RWPE1 (cell line): ENCODE data around the gene RERE.

Experiments
- CTCF ChIA-PET: fragments of 350-600 bp; sonication (Branson Sonifier 250); formaldehyde crosslinking; extraction: SDS; loops from one replicate; lab custom pipeline; 2021; lab: Yijun Ruan, JAX
- POLR2A ChIA-PET: fragments of 400-600 bp; formaldehyde crosslinking; extraction: SDS; loops from one replicate; lab custom pipeline; 2020; ENCODE audit warnings: antibody characterized with exemption; ENCODE audit not compliant: low non-redundant PET; lab: Yijun Ruan, JAX
- DNase-seq: peaks from one replicate; pipeline ENCODE4 v3.0.0; 2012; ENCODE audit warnings: low spot score
- H3K27ac ChIP-seq: fragments of 450-650 bp; 2 replicates; pipeline ENCODE4 v1.5.1; 2017
- TF ChIP-seq, protein P1 (sequence below): fragments of 450-650 bp; conservative IDR thresholded peaks from 2 replicates; pipeline ENCODE4 v1.5.1; 2017; ENCODE audit warnings: low read depth, mild to moderate bottlenecking

Gene RERE

DNA sequence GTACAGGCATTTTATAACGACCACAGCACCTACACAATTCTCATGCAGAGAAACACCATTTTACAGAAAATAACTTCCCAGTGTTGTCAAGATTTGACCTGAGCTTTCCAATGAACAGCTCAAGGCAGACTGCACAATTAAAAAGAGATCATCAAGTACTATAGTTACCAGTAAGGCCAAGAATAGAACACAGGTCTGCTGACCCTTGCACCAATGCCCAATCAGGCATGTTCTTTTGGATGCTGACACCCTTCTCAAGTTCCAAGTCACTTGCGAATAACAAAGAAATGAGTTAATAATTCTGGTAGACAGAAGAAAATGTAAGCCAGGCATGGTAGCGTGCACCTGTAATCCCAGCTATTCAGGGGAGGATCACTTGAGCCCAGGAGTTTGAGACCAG, 397.6 kb downstream of the RERE start:
- CTCF ChIA-PET, result interaction anchor here (0.6 to 0.7 kb wide), 3 partner anchors 10 to 132 kb away, joined by 3 to 4 read pairs (median 3); no protein-coding TSS in a partner anchor
- no peak overlapping the region for H3K27ac ChIP-seq
- TF ChIP-seq, protein P1, sequence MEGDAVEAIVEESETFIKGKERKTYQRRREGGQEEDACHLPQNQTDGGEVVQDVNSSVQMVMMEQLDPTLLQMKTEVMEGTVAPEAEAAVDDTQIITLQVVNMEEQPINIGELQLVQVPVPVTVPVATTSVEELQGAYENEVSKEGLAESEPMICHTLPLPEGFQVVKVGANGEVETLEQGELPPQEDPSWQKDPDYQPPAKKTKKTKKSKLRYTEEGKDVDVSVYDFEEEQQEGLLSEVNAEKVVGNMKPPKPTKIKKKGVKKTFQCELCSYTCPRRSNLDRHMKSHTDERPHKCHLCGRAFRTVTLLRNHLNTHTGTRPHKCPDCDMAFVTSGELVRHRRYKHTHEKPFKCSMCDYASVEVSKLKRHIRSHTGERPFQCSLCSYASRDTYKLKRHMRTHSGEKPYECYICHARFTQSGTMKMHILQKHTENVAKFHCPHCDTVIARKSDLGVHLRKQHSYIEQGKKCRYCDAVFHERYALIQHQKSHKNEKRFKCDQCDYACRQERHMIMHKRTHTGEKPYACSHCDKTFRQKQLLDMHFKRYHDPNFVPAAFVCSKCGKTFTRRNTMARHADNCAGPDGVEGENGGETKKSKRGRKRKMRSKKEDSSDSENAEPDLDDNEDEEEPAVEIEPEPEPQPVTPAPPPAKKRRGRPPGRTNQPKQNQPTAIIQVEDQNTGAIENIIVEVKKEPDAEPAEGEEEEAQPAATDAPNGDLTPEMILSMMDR, result no peak
- DNase-seq, result no peak
- POLR2A ChIA-PET, result no interaction called here

DNA sequence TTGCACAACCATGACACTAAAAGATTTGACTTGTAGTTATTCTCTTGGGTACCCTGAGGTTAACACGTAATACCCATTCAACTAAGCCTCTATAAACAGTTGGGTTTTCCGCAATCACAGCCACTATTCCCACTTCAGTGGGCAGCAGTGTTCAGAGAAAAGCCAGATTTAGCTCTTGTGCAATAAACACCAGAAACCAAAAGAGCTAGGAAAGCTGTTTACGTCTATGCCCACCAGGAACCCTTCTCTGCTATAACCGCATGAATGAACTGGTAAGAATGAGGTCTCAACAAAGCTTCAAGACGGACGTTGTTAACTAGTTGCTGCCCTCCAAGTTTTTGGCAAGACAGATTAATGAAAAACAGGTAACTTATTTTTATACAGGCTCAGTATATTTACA, 398.3 kb downstream of the RERE start:
- TF ChIP-seq, protein P1, result no peak
- CTCF ChIA-PET, result interaction anchor here (0.6 to 0.7 kb wide), 4 partner anchors 9 to 50 kb away, joined by 3 to 4 read pairs (median 3); no protein-coding TSS in a partner anchor
- no peak overlapping the region for H3K27ac ChIP-seq
- no peak for DNase-seq
- POLR2A ChIA-PET, result no interaction called here

DNA sequence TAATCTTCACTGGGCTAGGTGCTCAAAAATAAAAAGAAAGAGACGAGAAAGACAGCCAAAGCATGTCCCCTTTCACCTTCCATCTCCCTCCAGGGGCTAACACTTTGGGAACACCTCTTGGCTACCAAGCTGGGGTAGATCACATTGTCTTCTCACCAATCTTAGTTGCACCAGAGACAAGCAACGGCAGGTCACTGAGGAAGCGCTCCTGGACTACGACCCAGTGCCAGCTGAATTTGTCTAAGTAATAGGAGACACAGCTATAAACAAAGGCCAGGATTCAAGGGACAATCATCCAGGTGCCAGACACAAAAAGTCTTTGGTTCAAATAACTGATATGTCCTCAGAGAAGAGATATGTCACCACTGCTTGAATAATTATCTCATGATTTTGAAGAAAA, 399.1 kb downstream of the RERE start:
- CTCF ChIA-PET, result interaction anchor here (0.7 kb wide), 1 partner anchor 98 kb away, joined by 3 read pairs; no protein-coding TSS in a partner anchor
- POLR2A ChIA-PET, result no interaction called here
- no peak for DNase-seq
- H3K27ac ChIP-seq, result no peak overlapping the region
- TF ChIP-seq, protein P1, result no peak

- ChIA-PET CTCF (interaction anchor here (0.7 kb wide), 1 partner anchor 99 kb away, joined by 3 read pairs; no protein-coding TSS in a partner anchor), POLR2A (no interaction called here)
- no peak for DNase-seq
- TF ChIP-seq, protein P1, result no peak
- no peak overlapping the region for H3K27ac ChIP-seq
Measured at GRCh38 chr1:8417625-8418024, 399.8 kb downstream of the RERE start.

DNA sequence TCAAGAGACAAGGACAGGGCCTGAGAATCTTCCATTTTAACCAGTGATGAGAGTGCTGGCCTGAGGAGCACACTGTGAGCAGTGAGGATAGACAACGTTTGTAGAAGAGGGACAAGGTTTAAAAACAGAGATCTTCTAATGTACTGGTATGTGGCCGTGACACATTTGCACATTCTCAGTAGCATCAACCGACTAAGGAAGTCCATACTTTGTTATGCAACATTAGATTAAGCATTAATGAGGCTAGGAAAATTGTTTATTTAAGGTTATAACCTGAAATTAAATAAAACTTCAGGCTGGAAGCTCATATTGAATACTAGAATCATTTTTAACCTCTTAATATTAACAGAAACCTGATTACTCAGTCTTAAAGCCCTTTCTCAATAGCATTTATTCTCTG, 400.6 kb downstream of the RERE start:
- no peak for DNase-seq
- CTCF ChIA-PET, result interaction anchor here (0.7 kb wide), 1 partner anchor 26 kb away, joined by 3 read pairs; no protein-coding TSS in a partner anchor
- POLR2A ChIA-PET, result no interaction called here
- H3K27ac ChIP-seq, result no peak overlapping the region
- TF ChIP-seq, protein P1, result no peak

- DNase-seq, result no peak
- POLR2A ChIA-PET, result interaction anchor here (0.8 kb wide), 1 partner anchor 12 kb away, joined by 4 read pairs; no protein-coding TSS in a partner anchor
- TF ChIP-seq, protein P1, result no peak
- CTCF ChIA-PET, result interaction anchor here (0.6 kb wide), 1 partner anchor 1384 kb away, joined by 6 read pairs; no protein-coding TSS in a partner anchor
- no peak overlapping the region for H3K27ac ChIP-seq
Measured at GRCh38 chr1:8415526-8416278, 401.7 kb downstream of the RERE start.
